GM18858 (cell line): Measurements from ENCODE around the gene PRMT7.
"Not testable (repeated sequence)": the region's sequence is repeated elsewhere in the genome, so short reads cannot be mapped to it uniquely, and the experiment has no call there.

Experiments used
- ATAC-seq: cut with Tn5 transposase; IDR thresholded peaks from one replicate; pipeline ENCODE4 v1.9.1; 2021; ENCODE audit not compliant: unreplicated experiment

PRMT7 gene

DNA sequence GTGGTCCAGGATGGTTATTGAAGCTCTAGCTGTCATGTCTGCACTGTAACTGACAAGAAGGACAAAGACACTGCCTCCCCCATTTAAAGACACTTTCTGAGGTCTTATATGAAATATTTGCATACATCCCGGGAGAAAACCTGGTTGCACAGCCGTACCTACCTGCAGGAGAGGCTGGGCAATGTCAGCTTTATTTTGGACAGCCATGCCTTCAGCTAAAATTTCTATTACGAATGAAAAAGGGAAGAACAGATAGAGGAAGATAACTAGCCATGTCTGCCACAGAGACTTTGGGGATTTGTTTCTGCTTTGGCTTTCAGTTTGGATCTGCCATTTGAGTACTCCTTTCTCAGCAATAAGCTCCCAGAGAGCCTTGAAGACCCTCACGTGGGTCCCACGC is 27.5 kb upstream of the PRMT7 start:
- no peak for ATAC-seq

DNA sequence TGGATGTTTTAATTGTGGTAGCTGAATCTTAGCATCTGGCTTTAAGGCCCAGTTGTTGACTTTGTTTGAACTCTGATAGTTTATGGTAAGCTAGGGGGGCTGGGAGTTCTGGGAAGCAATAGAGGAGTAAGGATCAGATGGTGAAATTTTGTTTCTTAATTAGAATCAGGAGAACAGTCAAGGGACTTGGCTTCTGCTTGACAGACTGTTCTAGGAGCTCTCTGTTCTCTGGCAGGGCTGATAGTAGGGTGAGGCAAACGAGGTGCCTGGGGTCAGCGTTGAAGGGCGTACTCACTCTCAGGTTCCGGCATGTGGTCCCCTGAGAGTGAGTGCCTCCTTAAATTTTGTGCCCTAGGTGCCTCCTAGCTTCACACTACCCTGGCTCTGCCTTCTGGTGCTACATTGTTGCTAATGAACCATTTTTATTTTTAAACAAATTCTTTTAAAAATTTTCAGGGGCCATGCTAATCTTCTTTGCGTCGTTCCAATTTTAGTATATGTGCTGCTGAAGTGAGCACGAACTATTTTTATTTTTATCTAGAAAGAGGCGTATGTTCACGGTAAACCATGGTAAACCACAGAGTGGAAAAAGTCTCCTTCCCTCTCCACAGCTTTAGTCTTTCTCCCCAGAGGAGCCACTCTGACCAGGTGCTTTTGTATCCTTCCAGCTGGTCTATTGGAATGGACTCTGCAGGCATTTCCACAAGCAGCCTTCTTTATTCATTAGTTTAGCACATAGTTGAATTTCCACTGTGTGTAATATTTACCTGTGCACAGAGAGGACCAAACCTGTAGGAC is 26.8 kb upstream of the PRMT7 start:
- no peak for ATAC-seq

DNA sequence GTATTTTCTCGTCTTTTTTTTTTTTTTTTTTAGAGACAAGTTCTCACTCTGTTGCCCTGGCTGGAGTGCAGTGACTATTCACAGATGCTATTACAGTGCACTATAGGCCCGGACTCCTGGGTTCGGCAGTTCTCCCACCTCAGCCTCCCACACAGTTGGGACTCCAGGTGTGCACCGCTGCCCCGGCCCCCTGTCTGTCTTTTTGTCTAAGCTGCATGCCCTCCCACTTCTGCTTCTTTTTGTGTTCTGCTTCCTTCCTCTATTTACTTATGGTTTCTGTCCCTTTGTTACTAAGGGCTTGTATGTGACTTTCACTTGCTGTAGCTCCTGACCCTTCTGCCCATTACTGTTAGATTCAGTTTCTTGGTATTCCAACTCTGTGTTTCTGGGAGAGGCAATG is 26.0 kb upstream of the PRMT7 start:
- no peak for ATAC-seq

DNA sequence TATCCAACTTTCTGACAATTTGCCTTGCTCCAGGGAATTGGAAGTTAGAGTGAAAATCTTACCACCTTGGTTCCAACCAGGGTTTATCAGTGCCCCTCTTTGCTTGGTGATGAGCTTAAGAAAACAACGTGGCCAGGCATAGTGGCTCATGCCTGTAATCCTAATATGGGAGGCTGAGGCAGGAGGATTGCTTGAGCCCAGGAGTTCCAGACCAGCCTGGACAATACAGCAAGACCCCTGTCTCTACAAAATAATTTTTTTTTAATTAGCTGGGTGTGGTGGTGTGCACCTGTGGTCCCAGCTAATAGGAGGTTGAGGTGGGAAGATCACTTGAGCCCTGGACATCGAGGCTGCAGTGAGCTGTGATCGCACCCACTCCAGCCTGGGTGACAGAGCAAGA is 25.1 kb upstream of the PRMT7 start:
- no peak for ATAC-seq

DNA sequence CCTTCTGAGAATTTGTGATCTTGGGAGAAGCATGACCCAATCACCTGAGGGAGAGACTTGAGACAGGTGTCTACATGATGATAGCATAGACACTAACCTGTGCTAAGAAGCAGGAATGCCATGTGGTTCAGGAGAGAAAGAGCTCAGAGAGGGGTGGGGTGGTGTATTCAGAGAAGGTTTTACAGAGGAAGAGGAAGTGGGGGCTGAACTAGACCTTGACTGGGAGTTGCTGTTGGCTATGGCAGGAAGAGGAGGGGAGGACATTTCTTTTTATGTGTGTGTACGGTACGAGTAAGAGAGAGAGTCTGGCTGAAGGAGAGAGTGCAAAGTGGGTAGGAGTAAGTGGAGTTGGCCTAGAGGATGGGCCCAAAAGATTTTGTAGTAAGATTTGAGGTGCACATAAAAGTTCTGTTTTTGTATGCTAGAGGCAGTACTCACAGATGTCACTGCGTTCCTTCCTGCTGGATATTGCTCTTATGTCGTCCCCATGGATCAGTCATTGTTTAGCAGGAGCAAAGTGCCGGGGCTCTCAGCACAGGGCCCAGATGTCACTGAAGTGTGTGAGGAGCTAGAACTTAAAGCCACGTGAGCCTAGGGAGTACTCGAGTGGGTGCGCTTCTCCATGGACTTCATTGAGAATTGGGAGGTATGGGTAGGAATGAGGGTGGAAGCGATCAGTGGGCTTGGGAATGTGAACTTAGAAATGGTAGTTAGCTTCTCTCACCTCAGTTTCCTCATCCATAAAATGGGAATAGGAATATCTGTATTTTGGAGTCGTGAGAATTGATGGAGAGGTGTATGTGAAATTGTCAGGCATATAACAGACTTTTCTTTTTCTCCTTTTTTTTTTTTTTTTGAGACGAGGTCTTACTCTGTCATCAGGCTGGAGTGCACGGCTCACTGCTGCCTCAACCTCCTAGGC is 24.4 kb upstream of the PRMT7 start:
- ATAC-seq, result no peak

DNA sequence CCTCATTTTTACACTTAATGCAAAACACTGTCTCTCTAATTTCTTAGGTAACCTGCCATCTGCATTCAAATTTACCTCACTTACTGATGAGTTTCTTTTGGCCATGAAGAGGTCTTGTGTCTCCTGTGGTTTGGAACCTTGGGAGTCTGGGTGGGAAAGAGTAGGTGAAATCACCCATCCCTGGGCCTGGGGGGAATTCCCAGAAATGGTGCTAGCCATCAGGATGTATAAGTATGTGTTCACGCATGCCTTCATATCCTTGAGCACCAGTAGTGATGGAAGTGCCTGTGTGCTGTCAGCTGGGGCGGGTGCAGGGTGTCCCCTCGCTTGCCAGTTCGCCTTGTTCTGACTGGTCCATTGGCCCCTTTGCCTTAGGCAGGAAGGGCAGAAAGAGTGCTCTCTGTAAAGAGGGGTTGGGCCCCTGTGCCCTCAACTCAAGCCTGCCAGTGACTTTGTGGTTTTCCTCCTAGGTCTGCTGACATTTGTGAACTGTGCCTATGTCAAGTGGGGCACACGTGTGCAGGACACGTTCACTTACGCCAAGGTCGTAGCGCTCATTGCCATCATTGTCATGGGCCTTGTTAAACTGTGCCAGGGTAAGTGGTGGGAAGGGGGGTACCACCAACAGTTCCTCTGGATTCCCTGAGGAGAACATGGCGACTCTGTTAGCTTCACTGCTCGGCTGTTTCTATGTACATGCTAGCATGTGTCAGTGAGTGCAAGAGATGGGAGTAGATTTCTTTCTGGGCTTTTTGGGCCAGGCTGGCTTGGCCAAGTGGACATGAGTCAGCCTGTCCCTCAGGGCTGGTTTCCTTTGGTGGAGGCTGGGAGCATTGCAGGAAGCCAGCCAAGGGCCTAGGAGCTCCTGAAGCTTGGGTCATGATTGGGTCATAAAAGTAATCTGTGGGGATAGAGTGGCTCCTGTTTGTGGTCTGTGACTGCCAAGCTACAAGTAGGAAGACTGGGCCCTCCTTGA is 23.3 kb upstream of the PRMT7 start:
- no peak for ATAC-seq

DNA sequence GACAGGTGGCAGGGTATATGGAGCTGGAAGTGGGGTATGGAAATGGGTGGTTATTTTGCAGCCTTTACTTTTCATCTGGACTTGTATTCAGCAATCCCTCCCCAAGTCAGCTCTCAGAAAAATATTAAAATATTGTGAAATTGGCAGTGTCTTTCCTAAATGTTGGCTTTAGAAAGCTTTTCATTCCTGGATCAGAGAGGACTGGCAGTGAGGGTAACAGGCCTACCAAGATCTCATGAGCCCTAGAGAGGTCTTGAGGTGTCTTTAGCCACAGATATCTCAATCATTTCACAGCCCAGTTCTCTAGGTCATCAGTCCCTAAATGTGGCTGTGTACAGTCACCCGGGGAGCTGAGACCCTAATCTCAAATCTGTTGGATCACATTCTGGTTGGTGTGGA is 22.6 kb upstream of the PRMT7 start:
- no peak for ATAC-seq

DNA sequence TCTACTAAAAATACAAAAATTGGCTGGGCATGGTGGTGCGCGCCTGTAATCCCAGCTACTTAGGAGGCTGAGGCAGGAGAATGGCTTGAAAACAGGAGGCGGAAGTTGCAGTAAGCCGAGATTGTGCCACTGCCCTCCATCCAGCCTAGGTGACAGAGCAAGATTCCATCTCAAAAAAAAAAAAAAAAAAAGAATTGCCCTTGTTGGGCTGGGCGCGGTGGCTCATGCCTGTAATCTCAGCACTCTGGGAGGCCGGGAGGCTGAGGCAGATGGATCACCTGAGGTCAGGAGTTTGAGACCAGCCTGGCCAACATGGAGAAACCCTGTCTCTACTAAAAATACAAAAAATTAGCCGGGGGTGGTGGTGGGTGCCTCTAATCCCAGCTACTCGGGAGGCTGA is 22.0 kb upstream of the PRMT7 start:
- ATAC-seq, result not testable (repeated sequence)

DNA sequence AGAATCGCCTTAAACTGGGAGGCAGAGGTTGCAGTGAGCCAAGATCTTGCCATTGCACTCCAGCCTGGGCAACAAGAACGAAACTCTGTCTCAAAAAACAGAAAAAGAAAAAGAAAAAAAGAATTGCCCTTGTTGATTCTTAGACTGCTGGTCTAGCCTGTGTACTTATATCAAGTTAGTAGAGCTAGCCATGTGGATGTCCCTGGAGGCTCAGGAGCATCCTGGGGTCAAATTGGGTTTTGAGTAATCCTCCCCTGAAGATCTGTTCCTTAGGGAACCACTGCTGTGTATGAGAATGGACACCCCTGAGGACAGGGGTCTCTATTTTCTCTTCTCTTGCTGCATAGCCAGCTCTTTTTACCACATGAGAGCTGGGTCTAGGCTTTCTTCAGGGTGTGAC is 21.6 kb upstream of the PRMT7 start:
- ATAC-seq, result no peak

DNA sequence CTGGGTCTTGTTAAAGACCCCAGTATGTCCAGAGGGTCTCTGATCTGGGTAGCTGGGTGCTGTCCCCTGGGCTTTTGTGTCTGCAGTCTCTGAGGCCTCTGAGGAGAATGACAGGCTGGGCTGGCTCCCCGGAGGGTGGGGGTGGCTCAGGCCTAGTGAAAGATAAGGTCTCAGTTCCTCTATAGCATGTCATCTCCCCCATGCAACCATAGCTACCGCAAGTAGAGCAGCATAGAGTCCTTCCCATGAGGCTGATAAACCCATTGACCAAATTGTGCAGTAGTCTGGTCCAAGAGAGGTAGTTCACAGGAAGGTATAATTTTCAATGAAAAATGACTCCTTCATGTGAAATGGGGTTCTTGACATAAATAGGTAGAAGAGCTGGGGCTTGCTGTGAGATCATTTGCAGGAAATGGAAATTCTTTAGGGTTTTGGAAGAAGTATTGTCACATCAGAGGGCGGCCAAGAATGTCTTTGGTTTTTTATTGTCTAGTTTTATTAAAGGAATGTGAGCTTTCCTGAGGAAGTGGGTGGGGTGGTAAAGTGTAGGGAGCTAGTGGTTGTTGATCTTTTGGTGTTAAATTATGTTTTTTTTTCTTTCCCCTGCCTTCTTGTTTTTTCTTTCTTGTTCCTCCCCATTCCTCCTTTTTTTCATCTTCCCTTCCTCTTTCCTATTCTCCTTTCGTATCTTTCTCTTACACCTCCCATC is 21.0 kb upstream of the PRMT7 start:
- ATAC-seq, result peak; percentile 74

DNA sequence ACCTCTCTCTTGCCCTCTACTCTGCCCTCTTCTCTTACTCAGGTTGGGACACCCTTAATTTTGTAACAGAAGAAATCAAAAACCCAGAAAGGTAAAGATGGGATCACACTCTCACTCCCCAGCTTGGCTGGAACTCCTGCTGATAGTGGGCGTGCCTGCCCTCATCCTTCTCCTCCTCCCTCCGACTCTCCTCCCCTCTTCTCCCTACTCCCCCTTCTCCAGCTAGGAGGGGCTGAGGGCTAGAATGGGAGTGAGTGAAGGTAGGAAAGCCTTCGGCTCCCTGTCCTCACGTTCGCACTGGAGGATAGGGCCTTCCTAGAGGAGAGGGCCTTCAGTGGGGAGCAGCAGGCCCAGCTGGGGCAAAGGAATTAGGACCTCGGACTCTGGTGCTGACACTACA is 20.4 kb upstream of the PRMT7 start:
- no peak for ATAC-seq

DNA sequence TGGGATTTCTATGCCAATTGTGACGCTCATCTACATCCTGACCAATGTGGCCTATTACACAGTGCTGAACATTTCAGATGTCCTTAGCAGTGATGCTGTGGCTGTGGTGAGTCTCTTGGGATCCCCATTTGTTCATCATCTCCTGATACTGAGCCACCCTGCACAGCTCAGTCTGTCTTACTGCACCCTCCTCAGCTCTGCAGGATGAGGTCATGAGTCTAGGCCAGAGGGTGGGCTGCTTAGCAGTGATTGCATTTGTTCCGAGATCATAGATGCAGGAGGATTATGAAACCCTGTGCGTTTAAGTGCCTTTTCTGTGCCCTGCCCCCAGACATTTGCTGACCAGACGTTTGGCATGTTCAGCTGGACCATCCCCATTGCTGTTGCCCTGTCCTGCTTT is 19.6 kb upstream of the PRMT7 start:
- no peak for ATAC-seq

DNA sequence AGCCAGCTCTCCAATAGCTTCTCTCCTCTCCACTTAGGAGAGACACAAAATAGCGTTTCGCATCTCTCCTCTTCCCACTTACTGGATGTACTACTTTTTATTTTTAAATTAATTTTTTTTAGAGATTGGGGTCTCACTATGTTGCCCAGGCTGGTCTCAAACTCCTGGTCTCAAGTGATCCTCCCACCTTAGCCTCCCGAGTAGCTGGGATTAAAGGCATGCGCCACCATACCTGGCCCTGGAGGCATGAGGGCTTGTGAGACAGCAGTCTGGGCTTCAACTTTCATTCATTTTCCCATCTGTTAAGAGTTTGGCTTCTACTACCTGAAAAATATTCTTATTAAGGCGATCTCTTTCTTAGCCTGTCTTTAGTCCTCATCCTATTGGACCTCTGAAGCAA is 18.4 kb upstream of the PRMT7 start:
- ATAC-seq, result no peak

DNA sequence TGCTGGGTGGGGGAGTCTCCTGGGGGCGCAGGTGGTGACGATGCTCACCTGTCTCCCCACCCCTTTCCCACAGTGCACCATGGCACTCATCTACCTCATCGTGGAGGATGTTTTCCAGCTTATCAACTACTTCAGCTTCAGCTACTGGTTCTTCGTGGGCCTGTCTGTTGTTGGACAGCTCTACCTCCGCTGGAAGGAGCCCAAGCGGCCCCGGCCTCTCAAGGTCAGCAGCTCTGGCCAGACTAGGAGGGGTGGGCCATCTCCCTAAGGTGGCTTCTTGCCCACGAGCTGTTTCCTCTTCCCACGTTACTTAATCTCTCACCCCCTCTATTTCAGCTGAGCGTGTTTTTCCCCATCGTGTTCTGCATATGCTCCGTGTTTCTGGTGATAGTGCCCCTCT is 14.5 kb upstream of the PRMT7 start:
- no peak for ATAC-seq

DNA sequence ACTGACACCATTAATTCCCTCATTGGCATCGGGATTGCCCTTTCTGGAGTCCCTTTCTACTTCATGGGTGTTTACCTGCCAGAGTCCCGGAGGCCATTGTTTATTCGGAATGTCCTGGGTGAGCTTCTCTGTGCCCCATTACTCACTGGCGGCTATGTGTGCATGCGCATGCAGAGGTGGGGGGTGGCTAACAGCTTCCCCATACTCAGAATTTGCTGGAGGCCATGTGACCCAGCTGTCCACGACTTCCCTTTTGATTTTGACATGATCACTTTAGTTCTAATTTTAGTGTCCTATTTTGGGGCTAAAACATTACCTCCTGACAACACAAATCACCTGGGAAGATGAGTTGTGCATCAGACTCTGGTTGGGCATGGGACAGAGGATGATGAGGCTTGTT is 14.1 kb upstream of the PRMT7 start:
- no peak for ATAC-seq

DNA sequence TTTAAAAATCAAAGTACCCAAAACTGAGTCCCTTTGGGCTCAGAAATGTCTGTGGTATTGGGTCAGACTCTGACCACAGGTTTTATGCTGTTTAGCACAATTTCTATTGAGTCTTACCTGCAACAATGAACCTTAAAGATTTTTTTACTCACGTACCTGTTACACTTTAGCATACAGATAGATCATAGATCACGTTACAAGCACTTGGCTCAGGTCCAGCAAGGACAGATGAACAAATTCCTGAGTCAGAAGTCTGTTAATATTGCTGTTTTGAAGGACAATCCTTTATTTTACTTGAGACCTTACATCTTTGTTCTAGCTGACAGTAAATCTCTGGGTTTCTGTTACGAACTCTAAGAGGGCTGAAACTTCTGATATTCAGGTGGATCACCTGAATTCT is 12.9 kb upstream of the PRMT7 start:
- no peak for ATAC-seq

DNA sequence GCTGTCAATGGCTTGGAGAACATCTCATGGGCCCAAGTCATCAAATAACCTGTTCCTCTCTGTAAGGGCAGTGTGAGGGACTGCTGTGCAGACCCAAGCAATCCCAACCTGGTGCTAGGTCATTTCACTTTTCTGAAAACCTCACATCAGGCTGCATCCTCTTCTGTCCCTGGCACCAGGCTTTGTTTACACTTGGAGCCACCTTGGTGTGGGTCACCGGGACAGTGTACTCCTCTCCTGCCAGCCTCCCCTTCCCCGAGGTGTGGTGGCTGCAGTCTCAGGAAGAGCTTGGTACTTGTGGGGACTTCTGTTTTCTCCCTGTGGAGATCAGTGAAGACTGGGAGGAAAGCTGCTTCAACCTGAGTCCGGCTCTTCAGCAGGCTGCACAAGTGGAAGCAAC is 12.5 kb upstream of the PRMT7 start:
- no peak for ATAC-seq

DNA sequence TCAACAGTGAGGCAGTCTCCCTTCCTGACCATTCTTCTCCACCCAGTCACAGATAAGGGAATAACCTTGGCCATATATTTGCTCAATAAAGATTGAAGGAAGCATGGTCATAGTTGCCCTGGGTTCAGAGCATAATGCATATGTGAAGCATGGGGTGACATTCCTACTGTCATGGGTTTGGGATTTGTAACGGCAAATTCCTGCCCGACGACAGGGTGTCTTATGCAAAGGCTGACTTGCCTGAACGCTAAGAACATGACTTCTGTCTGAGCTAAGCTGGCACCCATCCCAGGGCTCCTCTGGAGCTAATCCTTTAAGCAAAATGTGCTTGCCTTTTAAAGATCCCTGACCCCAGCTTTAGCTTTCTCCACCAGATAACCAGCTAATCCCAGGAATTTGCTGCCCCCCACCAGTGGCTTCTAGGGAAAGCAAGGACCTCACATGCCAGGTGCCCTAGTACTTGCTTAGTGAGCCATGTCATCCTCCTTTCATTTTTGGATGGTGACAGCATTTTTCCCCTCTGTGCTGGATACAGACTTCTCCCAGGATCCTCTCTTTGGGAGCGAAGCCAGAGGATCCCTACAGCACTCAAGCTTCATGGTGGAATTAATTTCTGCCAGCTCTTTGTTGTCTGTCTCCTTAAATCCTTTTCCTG is 11.8 kb upstream of the PRMT7 start:
- ATAC-seq, result no peak

DNA sequence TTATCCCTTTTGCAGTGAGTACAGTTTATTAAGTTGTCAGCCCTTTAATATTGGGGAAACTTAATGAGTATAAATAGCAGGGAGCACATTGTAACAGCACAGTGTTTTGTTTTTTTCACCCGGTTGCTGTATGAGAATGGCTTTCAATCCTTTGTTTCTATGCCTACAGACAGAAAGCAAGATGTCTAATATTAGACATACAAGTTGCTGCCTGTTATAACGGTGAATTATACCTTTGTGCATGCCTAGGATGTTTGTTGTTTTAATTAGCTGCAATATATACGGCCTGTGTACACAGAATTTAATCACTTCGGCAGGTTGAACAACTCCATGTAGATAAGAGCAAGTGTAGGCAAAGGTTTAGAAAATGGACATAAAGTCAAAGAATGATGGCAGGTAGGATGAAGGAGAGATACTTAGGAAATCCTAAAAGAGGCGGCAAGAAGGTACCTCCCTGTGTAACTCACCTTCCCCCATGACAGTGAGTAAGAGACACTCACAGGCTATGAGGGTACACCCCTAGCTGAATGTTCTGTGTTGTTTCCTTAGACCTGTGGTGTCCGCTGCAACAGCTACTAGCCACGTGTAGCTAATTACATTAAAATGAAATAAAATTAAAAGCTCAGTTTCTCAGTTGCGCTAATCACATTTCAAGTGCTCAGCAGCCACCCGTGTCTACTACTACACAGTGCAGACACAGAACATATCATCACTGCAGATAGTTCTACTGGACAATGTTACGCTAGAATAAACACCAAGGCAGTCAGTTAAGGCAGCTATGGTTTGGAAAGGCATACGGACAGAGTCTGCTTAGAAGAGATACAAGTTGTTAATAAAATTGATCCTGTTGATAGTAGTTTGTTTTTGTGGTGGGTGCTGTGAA is 11.0 kb upstream of the PRMT7 start:
- ATAC-seq, result no peak
